Breast epithelium (tissue), 4 donors: Measurements from ENCODE around the gene SNX13. TPM values are rescaled to one million over a fixed set of nuclear protein-coding genes. Genes with fewer than 3 reads are reported as not detected.

Experiments
- DNase-seq, 2 donors: peaks; one replicate each; pipeline ENCODE4 v3.0.0-alpha.2; 2019; ENCODE audit warnings: low spot score in 2 of 2
- H3K27ac ChIP-seq, 2 donors: fragments of 200-600 bp; sonication (generic) in 1 of 2; one replicate each; pipeline ENCODE4 v1.5.1; 2016 to 2019; ENCODE audit warnings: mild to moderate bottlenecking in 1 of 2
- H3K27me3 ChIP-seq, 2 donors: fragments of 200-600 bp; sonication (generic) in 1 of 2; one replicate each; pipeline versions ENCODE4 v1.5.1 to v1.6.0; 2017 to 2019; ENCODE audit warnings: control low read depth in 1 of 2, mild to moderate bottlenecking in 1 of 2
- H3K36me3 ChIP-seq: fragments of 200-600 bp; one replicate; pipeline ENCODE4 v1.5.1; 2019
- H3K4me1 ChIP-seq, 2 donors: fragments of 200-600 bp; sonication (generic); one replicate each; pipeline ENCODE4 v1.5.1; 2016 to 2019; ENCODE audit warnings: control low read depth in 1 of 2
- H3K4me3 ChIP-seq, 3 donors: fragments of 200-600 bp; sonication (generic); 1 replicate in 2 of 3; 2 replicates in 1 of 3; pipeline ENCODE4 v1.5.1; 2016 to 2019; ENCODE audit warnings: mild to moderate bottlenecking in 3 of 3, moderate library complexity in 2 of 3
- H3K9me3 ChIP-seq, 2 donors: fragments of 200-600 bp; sonication (generic) in 1 of 2; one replicate each; pipeline ENCODE4 v1.5.1; 2016 to 2019; ENCODE audit warnings: control low read depth in 1 of 2
- POLR2A ChIP-seq: fragments of 450-650 bp; IDR thresholded peaks from one replicate; pipeline ENCODE4 v1.6.1; 2016; ENCODE audit warnings: antibody characterized with exemption, mild to moderate bottlenecking, moderate library complexity
- POLR2AphosphoS5 ChIP-seq, 3 donors: sonication (generic); formaldehyde crosslinking; IDR thresholded peaks; one replicate each; pipeline ENCODE4 v1.6.1; 2017; ENCODE audit warnings: antibody characterized with exemption in 3 of 3
- intact Hi-C: fragments of 100-400 bp; cut with DNase I; formaldehyde crosslinking; loops from one replicate; pipeline ENCODE4 v1.15.1; 2023; ENCODE audit warnings: low total_unique reads
- total RNA-seq, 3 donors: library from RNA; depleted of rRNA; stranded (reverse); fragments of >200 nt; gene quantifications; one replicate each; pipeline ENCODE4 v1.1.0, GENCODE V29; 2016
- TF ChIP-seq, protein P1 (sequence below), 3 donors: fragments of 450-650 bp; IDR thresholded peaks; one replicate each; pipeline ENCODE4 v1.5.1; 2016 to 2017; ENCODE audit warnings: antibody characterized with exemption in 3 of 3, mild to moderate bottlenecking in 3 of 3, moderate library complexity in 3 of 3

The SNX13 gene
- total RNA-seq, 3 donors from 2014 or later, result 62.6 to 89.9 (median 72.8) TPM

DNA sequence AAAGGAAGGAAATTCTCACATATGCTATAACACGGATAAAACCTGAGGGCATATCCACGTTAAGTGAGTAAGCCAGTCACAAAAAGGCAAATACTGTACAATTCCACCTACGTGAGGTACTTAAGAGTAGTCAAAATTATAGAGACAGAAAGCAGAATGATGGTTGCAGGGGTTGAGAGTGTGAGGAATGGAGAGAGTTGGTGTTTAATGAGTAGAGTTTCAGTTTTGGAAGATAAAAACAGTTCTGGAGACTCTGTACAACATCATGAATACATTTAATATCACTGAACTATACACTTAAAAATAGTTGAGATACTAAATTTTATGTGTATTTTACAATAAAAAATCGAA, 95.1 kb downstream of the SNX13 start:
- Histone ChIP-seq H3K9me3 (no peaks in the 10 kb centered on the region), H3K4me1 (no peaks in the 10 kb centered on the region), H3K27me3 (no peaks in the 10 kb centered on the region), H3K4me3 (no peak overlapping the region), H3K36me3 (no peaks in the 10 kb centered on the region), H3K27ac (peak overlapping the region in 1 of 2 donors; percentile 16)
- DNase-seq, result no peak
- intact Hi-C loops, result no loop called here
- no peak for TF ChIP-seq POLR2A
- no peak for TF ChIP-seq POLR2AphosphoS5 (IDR thresholded peaks at IDR 0.05)

DNA sequence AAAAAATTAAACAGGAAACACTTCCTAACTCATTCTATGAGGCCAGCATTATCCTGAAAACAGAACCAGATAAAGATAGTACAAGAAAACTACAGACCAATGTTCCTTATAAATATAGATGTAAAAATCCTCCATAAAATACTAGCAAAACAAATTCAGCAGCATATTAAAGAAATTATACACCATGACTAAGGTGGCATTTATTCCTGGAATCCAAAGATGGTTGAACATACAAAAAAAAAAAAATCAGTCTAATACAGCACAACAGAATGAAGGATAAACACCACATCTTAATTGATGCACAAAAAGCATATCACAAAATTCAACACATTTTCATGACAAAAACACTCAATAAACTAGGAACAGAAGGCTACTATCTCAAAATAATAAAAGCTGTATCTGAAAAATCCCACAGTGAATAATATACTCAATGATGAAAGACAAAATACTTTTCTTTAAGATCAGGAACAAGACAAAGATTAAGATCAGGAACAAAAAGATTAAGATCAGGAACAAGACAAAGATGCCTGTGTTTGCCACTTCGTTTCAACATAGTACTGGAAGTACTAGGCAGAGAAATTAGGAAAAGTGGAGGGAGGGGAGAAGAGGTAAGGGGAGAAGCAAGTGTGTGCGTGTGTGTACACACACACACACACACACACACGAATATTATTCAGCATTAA, 95.6 kb downstream of the SNX13 start:
- TF ChIP-seq, protein P1, sequence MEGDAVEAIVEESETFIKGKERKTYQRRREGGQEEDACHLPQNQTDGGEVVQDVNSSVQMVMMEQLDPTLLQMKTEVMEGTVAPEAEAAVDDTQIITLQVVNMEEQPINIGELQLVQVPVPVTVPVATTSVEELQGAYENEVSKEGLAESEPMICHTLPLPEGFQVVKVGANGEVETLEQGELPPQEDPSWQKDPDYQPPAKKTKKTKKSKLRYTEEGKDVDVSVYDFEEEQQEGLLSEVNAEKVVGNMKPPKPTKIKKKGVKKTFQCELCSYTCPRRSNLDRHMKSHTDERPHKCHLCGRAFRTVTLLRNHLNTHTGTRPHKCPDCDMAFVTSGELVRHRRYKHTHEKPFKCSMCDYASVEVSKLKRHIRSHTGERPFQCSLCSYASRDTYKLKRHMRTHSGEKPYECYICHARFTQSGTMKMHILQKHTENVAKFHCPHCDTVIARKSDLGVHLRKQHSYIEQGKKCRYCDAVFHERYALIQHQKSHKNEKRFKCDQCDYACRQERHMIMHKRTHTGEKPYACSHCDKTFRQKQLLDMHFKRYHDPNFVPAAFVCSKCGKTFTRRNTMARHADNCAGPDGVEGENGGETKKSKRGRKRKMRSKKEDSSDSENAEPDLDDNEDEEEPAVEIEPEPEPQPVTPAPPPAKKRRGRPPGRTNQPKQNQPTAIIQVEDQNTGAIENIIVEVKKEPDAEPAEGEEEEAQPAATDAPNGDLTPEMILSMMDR (IDR thresholded peaks at IDR 0.05), result no peak
- TF ChIP-seq POLR2AphosphoS5 (IDR thresholded peaks at IDR 0.05) (no peak), POLR2A (no peak)
- no peak for DNase-seq
- no peaks in the 10 kb centered on the region for H3K36me3 ChIP-seq
- H3K27ac ChIP-seq, result peak overlapping the region in 1 of 2 donors; percentile 27
- intact Hi-C loops, result no loop called here
- no peaks in the 10 kb centered on the region for H3K4me1 ChIP-seq
- H3K9me3 ChIP-seq, result no peaks in the 10 kb centered on the region
- H3K27me3 ChIP-seq, result no peaks in the 10 kb centered on the region
- no peak overlapping the region for H3K4me3 ChIP-seq

DNA sequence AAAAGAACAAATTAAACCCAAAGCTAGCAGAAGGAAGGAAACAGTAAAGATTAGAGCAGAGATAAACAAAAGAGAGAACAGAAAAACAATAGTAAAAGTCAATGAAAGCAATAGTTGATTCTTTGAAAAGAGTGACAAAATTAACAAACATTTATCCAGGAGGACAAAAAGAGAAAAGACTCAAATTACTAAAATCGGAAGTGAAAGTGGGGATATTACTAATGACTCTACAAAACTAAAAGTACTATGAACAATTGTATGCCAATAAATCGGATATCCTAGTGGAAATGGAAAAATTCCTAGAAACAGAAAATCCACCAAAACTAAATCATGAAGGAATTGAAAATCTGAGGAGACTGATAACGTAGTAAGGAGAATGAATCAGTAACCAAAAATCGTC, 96.3 kb downstream of the SNX13 start:
- no peaks in the 10 kb centered on the region for H3K9me3 ChIP-seq
- no peaks in the 10 kb centered on the region for H3K4me1 ChIP-seq
- no peaks in the 10 kb centered on the region for H3K36me3 ChIP-seq
- H3K27me3 ChIP-seq, result no peaks in the 10 kb centered on the region
- H3K4me3 ChIP-seq, result no peak overlapping the region
- no peak for DNase-seq
- intact Hi-C loops, result no loop called here
- peak overlapping the region in 1 of 2 donors; percentile 27 for H3K27ac ChIP-seq
- TF ChIP-seq, protein P1 (IDR thresholded peaks at IDR 0.05), result no peak
- TF ChIP-seq POLR2AphosphoS5 (IDR thresholded peaks at IDR 0.05), result no peak

DNA sequence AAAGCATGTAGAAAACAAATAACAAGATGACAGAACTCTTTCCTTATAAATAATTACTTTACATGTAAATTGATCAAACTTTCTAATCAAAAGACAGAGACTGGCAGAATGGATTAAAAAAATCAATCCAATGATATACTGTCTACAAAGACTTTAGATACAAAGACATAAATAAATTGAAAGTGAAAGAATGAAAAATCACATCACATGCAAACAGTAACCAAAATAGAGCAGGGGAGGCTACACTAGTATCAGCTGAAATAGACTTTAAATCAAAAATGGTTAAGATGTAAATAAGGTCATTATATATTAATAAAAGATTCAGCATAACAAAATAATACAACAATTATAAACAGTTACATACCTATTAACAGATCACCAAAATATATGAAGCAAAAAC, 97.3 kb downstream of the SNX13 start:
- no peaks in the 10 kb centered on the region for H3K36me3 ChIP-seq

DNA sequence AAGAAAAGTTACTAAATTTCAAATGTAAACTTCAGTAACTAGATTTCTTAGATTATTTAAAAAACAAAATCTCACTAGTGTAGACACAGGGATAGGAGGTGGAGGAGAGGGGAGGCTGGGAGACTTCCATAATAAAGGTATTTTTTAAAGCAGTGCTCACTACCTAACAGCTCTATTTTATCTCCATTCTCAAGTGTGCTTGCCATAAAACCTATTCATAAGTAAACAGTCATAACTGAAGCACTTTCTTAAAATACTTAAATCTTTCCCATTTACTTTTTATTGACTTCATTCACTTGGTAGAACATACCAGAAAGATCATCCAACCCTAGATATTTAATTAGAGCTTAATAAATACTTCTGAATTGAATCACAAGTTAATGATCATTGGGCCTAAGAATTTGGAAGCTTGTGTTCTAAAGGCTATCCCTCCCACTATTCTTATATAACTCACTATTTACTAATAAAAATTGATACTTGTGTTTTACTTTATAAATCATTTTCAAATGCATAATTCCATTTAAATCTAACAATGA, 107.4 kb downstream of the SNX13 start:
- Histone ChIP-seq H3K36me3 (no peaks in the 10 kb centered on the region), H3K27me3 (no peaks in the 10 kb centered on the region), H3K27ac (no peak overlapping the region), H3K4me3 (no peak overlapping the region), H3K4me1 (no peaks in the 10 kb centered on the region), H3K9me3 (no peaks in the 10 kb centered on the region)
- intact Hi-C loops, result no loop called here
- TF ChIP-seq POLR2A (no peak), POLR2AphosphoS5 (IDR thresholded peaks at IDR 0.05) (no peak)
- TF ChIP-seq, protein P1 (IDR thresholded peaks at IDR 0.05), result no peak
- no peak for DNase-seq

More for the DNA sequence above, 97.3 kb downstream of the SNX13 start:
- no peak for TF ChIP-seq POLR2AphosphoS5 (IDR thresholded peaks at IDR 0.05)
- TF ChIP-seq, protein P1 (IDR thresholded peaks at IDR 0.05), result no peak
- TF ChIP-seq POLR2A, result no peak
- DNase-seq, result no peak
- Histone ChIP-seq H3K4me1 (no peaks in the 10 kb centered on the region), H3K4me3 (no peak overlapping the region), H3K27ac (no peak overlapping the region), H3K9me3 (no peaks in the 10 kb centered on the region), H3K27me3 (no peaks in the 10 kb centered on the region)
- intact Hi-C loops, result no loop called here
